SU-DHL-6 (cell line): ENCODE measurements around the gene PRR33.

ENCODE experiments used
- EZH2phosphoT487 ChIP-seq: fragments of 200-600 bp; sonication (generic), shearing (Covaris generic); conservative IDR thresholded peaks from 2 replicates; pipeline ENCODE4 v1.6.1; 2018; ENCODE audit warnings: mild to moderate bottlenecking, antibody characterized with exemption, low read length, moderate library complexity, mixed read lengths
- TF ChIP-seq, protein P1 (sequence below): fragments of 200-600 bp; sonication (generic); IDR thresholded peaks from one replicate; pipeline ENCODE4 v1.5.1; 2017; ENCODE audit warnings: antibody characterized with exemption, mild to moderate bottlenecking, low read length, moderate library complexity; ENCODE audit not compliant: insufficient read depth, poor library complexity, severe bottlenecking

DNA sequence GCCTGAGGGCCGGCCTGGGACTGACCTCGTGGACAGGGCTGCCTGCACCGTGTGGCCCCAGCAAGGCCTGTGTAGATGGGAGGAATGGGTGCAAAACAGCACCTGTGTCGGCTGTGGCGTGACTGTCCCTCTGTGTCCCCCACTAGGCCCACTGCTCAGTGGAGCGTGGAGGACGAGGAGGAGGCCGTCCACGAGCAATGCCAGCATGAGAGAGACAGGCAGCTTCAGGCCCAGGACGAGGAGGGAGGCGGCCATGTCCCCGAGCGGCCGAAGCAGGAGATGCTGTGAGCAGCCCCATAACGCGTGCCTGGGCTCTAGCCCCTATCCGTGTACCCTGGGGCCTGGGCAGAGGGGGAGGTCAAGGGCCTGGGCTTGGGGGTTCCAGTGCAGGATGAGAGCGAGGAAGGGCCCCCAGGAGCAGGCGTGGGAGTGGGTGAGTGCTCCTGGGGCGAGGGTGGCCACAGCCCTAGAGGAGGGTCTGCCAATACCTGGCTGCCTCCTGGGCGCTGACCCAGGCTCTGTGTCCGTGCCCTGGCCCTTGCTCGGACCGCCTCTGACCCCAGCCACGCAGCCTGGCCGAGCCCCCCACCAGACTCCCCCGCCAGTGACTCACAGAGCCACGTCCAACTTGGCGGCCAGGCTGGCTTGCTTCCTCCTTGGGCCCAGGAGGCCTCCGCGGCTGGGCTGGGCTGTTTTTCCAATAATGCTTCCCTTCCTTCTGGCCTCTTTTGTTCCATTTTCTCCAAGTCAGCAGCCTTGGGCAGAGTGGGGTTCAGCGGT lies 11.6 kb downstream of the PRR33 start:
- TF ChIP-seq, protein P1, sequence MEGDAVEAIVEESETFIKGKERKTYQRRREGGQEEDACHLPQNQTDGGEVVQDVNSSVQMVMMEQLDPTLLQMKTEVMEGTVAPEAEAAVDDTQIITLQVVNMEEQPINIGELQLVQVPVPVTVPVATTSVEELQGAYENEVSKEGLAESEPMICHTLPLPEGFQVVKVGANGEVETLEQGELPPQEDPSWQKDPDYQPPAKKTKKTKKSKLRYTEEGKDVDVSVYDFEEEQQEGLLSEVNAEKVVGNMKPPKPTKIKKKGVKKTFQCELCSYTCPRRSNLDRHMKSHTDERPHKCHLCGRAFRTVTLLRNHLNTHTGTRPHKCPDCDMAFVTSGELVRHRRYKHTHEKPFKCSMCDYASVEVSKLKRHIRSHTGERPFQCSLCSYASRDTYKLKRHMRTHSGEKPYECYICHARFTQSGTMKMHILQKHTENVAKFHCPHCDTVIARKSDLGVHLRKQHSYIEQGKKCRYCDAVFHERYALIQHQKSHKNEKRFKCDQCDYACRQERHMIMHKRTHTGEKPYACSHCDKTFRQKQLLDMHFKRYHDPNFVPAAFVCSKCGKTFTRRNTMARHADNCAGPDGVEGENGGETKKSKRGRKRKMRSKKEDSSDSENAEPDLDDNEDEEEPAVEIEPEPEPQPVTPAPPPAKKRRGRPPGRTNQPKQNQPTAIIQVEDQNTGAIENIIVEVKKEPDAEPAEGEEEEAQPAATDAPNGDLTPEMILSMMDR: no peak
- no peak for TF ChIP-seq EZH2phosphoT487
